Stomach smooth muscle (tissue), 2 donors: ENCODE data around the gene FRAT2.
"Not testable (repeated sequence)": the region's sequence is repeated elsewhere in the genome, so short reads cannot be mapped to it uniquely, and the experiment has no call there.

Source experiments
- H3K27ac ChIP-seq: one replicate; pipeline ENCODE4 v1.7.0; 2013; ENCODE audit warnings: mild to moderate bottlenecking, low read length, inconsistent platforms
- H3K27me3 ChIP-seq, 2 donors: one replicate each; pipeline ENCODE4 v1.7.0; 2013; ENCODE audit warnings: low read length in 2 of 2; ENCODE audit not compliant: insufficient read depth in 2 of 2, control insufficient read depth in 1 of 2
- H3K36me3 ChIP-seq, 2 donors: one replicate each; pipeline ENCODE4 v1.7.0; 2013; ENCODE audit warnings: low read length in 2 of 2; ENCODE audit not compliant: control insufficient read depth in 2 of 2, insufficient read depth in 2 of 2
- H3K4me1 ChIP-seq: one replicate; pipeline ENCODE4 v1.7.0; 2013; ENCODE audit warnings: low read length; ENCODE audit not compliant: control insufficient read depth, insufficient read depth
- H3K4me3 ChIP-seq, 2 donors: one replicate each; pipeline ENCODE4 v1.7.0; 2013; ENCODE audit warnings: low read length in 2 of 2
- H3K9ac ChIP-seq, 2 donors: one replicate each; pipeline ENCODE4 v1.7.0; 2013; ENCODE audit warnings: low read length in 2 of 2, mild to moderate bottlenecking in 1 of 2
- H3K9me3 ChIP-seq, 2 donors: one replicate each; pipeline ENCODE4 v1.7.0; 2013; ENCODE audit warnings: low read length in 2 of 2; ENCODE audit not compliant: control insufficient read depth in 2 of 2
- donor health status: healthy.
- donor health status: Pancreatic carcinoma.

FRAT2 gene

DNA sequence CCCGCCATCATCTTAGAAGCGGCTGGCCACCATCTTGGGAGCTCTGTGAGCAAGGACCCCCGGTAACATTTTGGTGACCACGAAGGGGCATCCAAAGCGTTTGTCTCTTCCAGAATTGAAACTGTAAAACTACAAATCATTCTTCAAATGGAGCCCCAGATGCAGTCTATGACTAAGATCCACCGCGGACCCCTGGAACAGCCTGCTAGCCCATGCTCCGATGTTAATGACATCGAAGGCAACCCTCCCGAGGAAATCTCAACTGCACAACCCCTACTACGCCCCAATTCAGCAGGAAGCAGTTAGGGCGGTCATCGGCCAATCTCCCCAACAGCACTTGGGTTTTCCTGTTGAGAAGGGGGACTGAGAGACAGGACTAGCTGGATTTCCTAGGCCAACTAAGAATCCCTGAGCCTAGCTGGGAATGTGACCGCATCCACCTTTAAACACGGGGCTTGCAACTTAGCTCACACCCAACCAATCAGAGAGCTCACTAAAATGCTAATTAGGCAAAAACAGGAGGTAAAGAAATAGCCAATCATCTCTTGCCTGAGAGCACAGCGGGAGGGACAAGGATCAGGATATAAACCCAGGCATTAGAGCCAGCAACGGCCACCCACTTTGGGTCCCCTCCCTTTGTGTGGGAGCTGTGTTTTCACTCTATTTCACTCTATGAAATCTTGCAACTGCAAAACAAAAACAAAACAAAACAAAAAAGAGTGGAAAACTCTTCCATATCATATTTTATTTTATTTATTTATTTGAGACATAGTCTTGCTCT lies 43.8 kb downstream of the FRAT2 start:
- not testable (repeated sequence) for H3K9me3 ChIP-seq, H3K27ac ChIP-seq, H3K4me1 ChIP-seq, H3K9ac ChIP-seq, H3K27me3 ChIP-seq, H3K36me3 ChIP-seq, H3K4me3 ChIP-seq

- H3K36me3 ChIP-seq, H3K4me3 ChIP-seq, H3K27ac ChIP-seq, H3K27me3 ChIP-seq, H3K9ac ChIP-seq, H3K9me3 ChIP-seq, H3K4me1 ChIP-seq: not testable (repeated sequence)
Observed at GRCh38 chr10:97290076-97290475, 44.5 kb downstream of the FRAT2 start.
